A375 (cell line): Measurements from ENCODE around the gene NOB1. TPM values are rescaled to one million over a fixed set of nuclear protein-coding genes. Genes with fewer than 3 reads are reported as not detected.

Source experiments
- small RNA-seq: library from RNA; depleted of rRNA; stranded (forward); fragments of <200 nt; gene quantifications from one replicate; pipeline ENCODE3, GENCODE V24; 2014
- total RNA-seq: library from RNA; depleted of rRNA; stranded (reverse); fragments of >200 nt; shearing (Covaris generic); gene quantifications from 2 replicates; pipeline ENCODE4 v1.2.3, GENCODE V29; 2014; rRNA removed

The NOB1 gene
- total RNA-seq, result 60.7 and 61.1 TPM in 2 replicates

GRCh38 chr16:69754469-69755310 lies at the start of gene NOB1:
Gene NOB1, minus strand, starts transcription at chr16:69754926. Its CDS starts 16 bp downstream, at chr16:69754910.

DNA sequence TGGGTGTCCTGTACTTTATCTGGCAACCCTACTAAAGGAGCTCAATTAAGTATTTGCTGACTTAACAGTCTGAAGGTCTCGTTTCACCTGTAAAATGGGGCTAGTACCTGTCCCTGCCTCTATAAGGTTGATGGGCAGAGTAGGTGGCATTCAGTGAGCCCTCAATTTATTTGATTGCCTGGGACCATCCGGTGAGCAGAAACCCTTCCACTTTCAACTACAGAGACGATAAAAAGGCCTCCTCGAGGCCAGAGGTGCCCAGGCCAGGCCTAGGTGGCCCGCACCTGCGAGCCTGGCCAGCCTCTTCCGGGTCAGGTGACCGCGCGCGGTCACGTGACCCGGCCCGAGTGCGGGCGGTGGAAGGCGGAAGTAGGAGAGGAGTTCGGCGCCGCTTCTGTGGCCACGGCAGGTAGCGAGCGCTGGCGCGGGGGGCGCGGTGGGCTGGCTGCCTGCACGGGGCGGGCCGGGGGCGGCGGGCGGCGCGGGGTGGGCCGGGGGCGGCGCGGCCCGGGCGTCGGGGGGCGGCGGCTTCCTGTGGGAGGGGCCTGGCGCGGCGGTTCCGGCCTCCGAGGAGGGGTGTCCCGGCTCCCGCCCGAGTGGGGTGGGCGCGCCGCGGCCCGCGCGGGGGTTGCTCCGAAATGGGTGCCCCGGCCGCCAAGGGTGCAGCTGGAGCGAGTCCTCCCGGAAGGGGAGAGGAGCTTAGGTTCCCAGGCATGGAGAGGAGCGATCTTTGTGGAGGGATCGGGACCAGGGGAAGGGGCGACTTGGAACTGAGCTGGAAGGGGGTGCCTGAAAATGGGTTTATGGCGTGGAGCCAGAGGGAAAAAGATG lies 7.5 kb upstream of the NOB1 start, which contains the start of gene WWP2:
TSS of gene WWP2 (plus strand) at position 350 of the 831 bp plus-strand sequence. CDS start 24,679 bp downstream, outside the sequence.

DNA sequence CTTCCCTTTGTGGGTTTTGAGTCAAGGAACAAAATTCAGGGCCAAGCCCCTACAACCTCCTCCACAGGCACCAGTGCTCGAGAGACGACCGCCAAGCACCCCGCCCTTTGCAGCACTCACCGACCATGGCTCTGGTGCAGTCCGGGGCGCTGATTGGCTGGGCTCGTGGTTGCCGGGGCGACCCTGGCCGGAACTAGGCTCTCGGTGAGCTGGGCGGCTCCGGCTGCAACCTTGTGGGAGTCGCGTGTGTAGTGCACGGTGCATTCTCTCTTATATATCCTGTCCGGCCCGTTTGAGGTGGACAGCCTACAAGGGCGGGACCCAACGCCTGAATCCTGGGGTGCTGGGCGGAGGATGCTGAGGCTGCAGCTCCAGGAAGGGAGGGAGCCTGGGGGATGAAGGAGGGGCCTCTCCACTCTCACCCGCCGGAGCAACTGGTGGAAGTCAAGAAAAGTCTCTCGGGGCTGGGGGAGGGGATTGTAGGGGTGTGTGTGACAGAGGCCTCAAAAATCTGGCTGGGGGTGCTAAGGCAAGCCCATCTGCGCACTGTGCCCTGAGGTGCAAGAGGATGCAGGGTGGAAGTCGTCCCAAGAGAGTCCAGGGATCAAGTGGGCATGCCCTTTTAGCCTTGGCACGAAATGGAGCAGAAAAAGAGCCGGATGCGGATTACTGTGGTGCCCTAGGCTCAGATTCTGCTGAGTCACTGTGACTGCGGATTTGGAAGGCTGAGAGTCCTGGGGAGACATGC lies 28.2 kb downstream of the NOB1 start, which contains the start of gene NQO1:
TSS of gene NQO1 (minus strand) at position 248 of the 748 bp plus-strand sequence. CDS start at position 127, 121 bp downstream.

Small RNA genes lying within 50 kb of the gene (small RNA-seq; reads per million reads assigned to genes)
- gene RF00091, result not detected

Other genes starting within 250 kb of the NOB1 start
- gene NFAT5, start 189.0 kb downstream of the NOB1 start, total RNA-seq, result 8.8 and 9.9 TPM in 2 replicates
- gene NQO1, start 28.4 kb downstream of the NOB1 start, total RNA-seq, result 376 and 403 TPM in 2 replicates
- 66.2 and 66.9 TPM in 2 replicates for gene WWP2, start 7.4 kb upstream of the NOB1 start, total RNA-seq
- gene CLEC18A, start 196.4 kb upstream of the NOB1 start, total RNA-seq, result 6.3 and 7.2 TPM in 2 replicates